ENCODE results near the gene OR52E2. TPM values are rescaled to one million over a fixed set of nuclear protein-coding genes. Genes with fewer than 3 reads are reported as not detected.
"Not testable (repeated sequence)": the region's sequence is repeated elsewhere in the genome, so short reads cannot be mapped to it uniquely, and the experiment has no call there.

Gene OR52E2
- total RNA-seq, 6 experiments from 2014 or later = not detected

DNA sequence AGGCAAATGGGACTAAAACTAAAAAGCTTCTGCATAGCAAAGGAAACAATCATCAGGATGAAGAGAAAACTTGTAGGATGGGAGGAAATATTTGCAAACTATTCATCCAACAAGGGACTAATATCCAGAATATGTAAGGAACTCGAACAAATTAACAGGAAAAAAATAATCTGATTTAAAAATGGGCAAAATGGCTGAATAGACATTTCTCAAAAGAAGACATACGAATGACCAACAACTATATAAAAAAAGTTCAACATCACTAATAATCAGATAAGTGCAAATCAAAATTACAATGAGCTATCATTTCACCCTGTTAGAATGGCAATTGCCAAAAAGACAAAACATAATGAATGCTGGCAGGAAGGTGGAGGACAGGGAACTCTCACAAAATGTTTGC, 22.0 kb upstream of the OR52E2 start:
- Histone ChIP-seq H3K4me1 (peaks cover 0 to 4% (median 0%) of the 10 kb centered on the region in 4 donors), H3K4me3 (no peak overlapping the region), H3K36me3 (no peaks in the 10 kb centered on the region), H3K9me3 (no peaks in the 10 kb centered on the region), H3K27ac (no peak overlapping the region), H3K27me3 (peaks cover 0 to 2% of the 10 kb centered on the region in 2 donors)
- TF ChIP-seq, protein P1, sequence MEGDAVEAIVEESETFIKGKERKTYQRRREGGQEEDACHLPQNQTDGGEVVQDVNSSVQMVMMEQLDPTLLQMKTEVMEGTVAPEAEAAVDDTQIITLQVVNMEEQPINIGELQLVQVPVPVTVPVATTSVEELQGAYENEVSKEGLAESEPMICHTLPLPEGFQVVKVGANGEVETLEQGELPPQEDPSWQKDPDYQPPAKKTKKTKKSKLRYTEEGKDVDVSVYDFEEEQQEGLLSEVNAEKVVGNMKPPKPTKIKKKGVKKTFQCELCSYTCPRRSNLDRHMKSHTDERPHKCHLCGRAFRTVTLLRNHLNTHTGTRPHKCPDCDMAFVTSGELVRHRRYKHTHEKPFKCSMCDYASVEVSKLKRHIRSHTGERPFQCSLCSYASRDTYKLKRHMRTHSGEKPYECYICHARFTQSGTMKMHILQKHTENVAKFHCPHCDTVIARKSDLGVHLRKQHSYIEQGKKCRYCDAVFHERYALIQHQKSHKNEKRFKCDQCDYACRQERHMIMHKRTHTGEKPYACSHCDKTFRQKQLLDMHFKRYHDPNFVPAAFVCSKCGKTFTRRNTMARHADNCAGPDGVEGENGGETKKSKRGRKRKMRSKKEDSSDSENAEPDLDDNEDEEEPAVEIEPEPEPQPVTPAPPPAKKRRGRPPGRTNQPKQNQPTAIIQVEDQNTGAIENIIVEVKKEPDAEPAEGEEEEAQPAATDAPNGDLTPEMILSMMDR (IDR thresholded peaks at IDR 0.05) = no peak
- TF ChIP-seq POLR2A (IDR thresholded peaks at IDR 0.05) = no peak
- intact Hi-C loops (cut with DNase I) = no loop called here
- no peak for ATAC-seq
- no peak for DNase-seq
- 38% methylated on average over 2 of the region's 2 CpGs for whole genome bisulfite sequencing (ENCODE audit: insufficient coverage, low coverage, low lambda C conversion rate, missing lambda C conversion rate)

- Histone ChIP-seq H3K4me1 (no peaks in the 10 kb centered on the region), H3K27ac (no peak overlapping the region), H3K36me3 (no peaks in the 10 kb centered on the region), H3K27me3 (no peaks in the 10 kb centered on the region), H3K9me3 (no peaks in the 10 kb centered on the region), H3K4me3 (no peak overlapping the region)
- intact Hi-C loops (cut with DNase I) = no loop called here
- DNase-seq (no peak), ATAC-seq (no peak)
- no peak for TF ChIP-seq POLR2A (IDR thresholded peaks at IDR 0.05)
- TF ChIP-seq, protein P1 (IDR thresholded peaks at IDR 0.05) = no peak
- 31% methylated on average over 2 of the region's 3 CpGs for WGBS (ENCODE audit: insufficient coverage, low coverage, low lambda C conversion rate, missing lambda C conversion rate)
These were observed 12.4 kb upstream of the OR52E2 start for GRCh38 chr11:5071799-5072198.

DNA sequence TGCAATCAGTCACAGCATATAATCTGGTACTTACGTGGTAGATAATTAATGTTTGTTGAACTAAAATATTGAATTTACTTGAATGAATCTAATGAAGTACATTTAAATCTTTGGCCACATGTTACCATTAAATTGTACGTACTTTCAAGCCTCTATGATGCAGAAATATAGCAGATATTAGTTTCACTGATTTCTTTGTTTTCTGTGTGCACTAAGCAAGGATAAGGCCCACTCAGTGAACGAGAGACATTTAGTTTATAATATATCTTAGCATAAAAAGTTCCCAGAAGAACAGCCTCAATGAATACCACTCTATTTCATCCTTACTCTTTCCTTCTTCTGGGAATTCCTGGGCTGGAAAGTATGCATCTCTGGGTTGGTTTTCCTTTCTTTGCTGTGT, 9.8 kb upstream of the OR52E2 start, which contains the start of gene OR52E1:
OR52E1 (plus strand) TSS at position 301 of the 400 bp plus-strand sequence.
- Histone ChIP-seq H3K9me3 (no peaks in the 10 kb centered on the region), H3K36me3 (no peaks in the 10 kb centered on the region), H3K4me1 (no peaks in the 10 kb centered on the region), H3K4me3 (no peak within 1 kb of the TSS), H3K27me3 (no peaks in the 10 kb centered on the region), H3K27ac (no peak within 1 kb of the TSS)
- 22% methylated on average over 3 of the region's 3 CpGs for WGBS (ENCODE audit: insufficient coverage, low coverage, low lambda C conversion rate, missing lambda C conversion rate)
- intact Hi-C loops (cut with DNase I) = no loop called here
- DNase-seq (no peak), ATAC-seq (no peak)
- TF ChIP-seq POLR2A (IDR thresholded peaks at IDR 0.05) = no peak

- Histone ChIP-seq H3K36me3 (no peaks in the 10 kb centered on the region), H3K9me3 (no peaks in the 10 kb centered on the region), H3K27ac (no peak overlapping the region), H3K27me3 (no peaks in the 10 kb centered on the region), H3K4me3 (no peak overlapping the region), H3K4me1 (no peaks in the 10 kb centered on the region)
- TF ChIP-seq, protein P1 (IDR thresholded peaks at IDR 0.05) = no peak
- TF ChIP-seq POLR2A (IDR thresholded peaks at IDR 0.05) = no peak
- DNase-seq (no peak), ATAC-seq (no peak)
- 0% methylated on average over 1 of the region's 1 CpG for WGBS (ENCODE audit: insufficient coverage, low coverage, low lambda C conversion rate, missing lambda C conversion rate)
- intact Hi-C loops (cut with DNase I) = no loop called here
These were observed 5.6 kb upstream of the OR52E2 start for GRCh38 chr11:5065027-5065426.

DNA sequence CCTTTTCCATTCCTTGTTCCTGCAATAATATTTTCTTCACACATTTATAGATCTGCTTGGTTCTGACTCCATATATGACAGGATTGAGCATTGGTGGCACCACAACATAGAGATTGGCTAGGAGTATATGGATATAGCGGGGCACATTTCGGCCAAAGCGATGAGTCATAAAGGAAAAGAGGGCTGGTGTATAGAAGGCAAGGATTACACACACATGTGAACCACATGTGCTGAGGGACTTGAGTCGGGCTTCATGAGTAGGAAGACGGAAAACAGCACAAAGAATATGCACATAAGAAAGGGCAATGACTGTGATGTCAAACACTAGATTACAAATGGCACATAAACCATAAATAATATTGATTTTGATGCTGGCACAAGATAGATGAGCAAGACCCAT, 748 bp downstream of the OR52E2 start:
- ATAC-seq; H3K36me3 ChIP-seq; DNase-seq; H3K27me3 ChIP-seq; H3K4me3 ChIP-seq; H3K4me1 ChIP-seq; intact Hi-C loops (cut with DNase I); H3K27ac ChIP-seq; H3K9me3 ChIP-seq: not testable (repeated sequence)
- WGBS (ENCODE audit: insufficient coverage, low coverage, low lambda C conversion rate, missing lambda C conversion rate) = 74% methylated on average over 5 of the region's 5 CpGs

Measured in right lobe of liver (tissue), 6 donors.